Panc1 (cell line): ENCODE data around the gene TRPC4AP. TPM values are rescaled to one million over a fixed set of nuclear protein-coding genes. Genes with fewer than 3 reads are reported as not detected.

Experiments
- ATAC-seq: fragments of 200-7000 bp; cut with Tn5 transposase; 2 replicates; pipeline ENCODE4 v1.9.1; 2020; ENCODE audit warnings: mild to moderate bottlenecking, moderate library complexity
- BruUV-seq: library from RNA; stranded (reverse); fragments of 400-500 nt; replicated peaks from 2 replicates; lab custom pipeline; 2021; lab: Mats Ljungman, UMichigan
- CTCF ChIA-PET: fragments of 300-600 bp; sonication (Branson Sonifier 250); formaldehyde crosslinking; loops from one replicate; lab custom pipeline; 2022; ENCODE audit warnings: antibody characterized with exemption; lab: Charles Lee
- POLR2A ChIA-PET: fragments of 300-600 bp; sonication (Branson Sonifier 250); formaldehyde crosslinking; loops from one replicate; lab custom pipeline; 2022; ENCODE audit warnings: antibody characterized with exemption; lab: Charles Lee
- DNase-seq: peaks from one replicate; pipeline ENCODE4 v3.0.0-alpha.2; 2010; ENCODE audit warnings: low read depth, low spot score
- H3K27ac ChIP-seq: 2 replicates; pipeline ENCODE4 v1.5.1; 2011; ENCODE audit warnings: mild to moderate bottlenecking, low read length, inconsistent platforms
- H3K27me3 ChIP-seq: fragments of 200-500 bp; sonication (Bioruptor generic); 2 replicates; pipeline ENCODE4 v1.6.0; 2014; ENCODE audit warnings: low read length, inconsistent platforms; ENCODE audit not compliant: control insufficient read depth, insufficient read depth
- H3K36me3 ChIP-seq: fragments of 200-500 bp; sonication (Bioruptor generic); 2 replicates; pipeline ENCODE4 v1.5.1; 2014; ENCODE audit warnings: inconsistent platforms, mild to moderate bottlenecking, low read length, moderate library complexity; ENCODE audit not compliant: control insufficient read depth, insufficient read depth
- H3K4me1 ChIP-seq: 2 replicates; pipeline ENCODE4 v1.5.1; 2011; ENCODE audit warnings: inconsistent platforms, mild to moderate bottlenecking, low read length, moderate library complexity; ENCODE audit not compliant: control insufficient read depth, insufficient read depth
- H3K4me3 ChIP-seq, 2 experiments: 2 replicates each; pipeline ENCODE4 v1.5.1; 2011 to 2012; ENCODE audit warnings: low read depth in 2 of 2, low read length in 2 of 2, mild to moderate bottlenecking in 2 of 2, inconsistent platforms in 1 of 2, moderate library complexity in 1 of 2
- H3K9me3 ChIP-seq: fragments of 200-500 bp; sonication (Bioruptor generic); 2 replicates; pipeline ENCODE4 v1.5.1; 2014; ENCODE audit warnings: low read depth, mild to moderate bottlenecking, inconsistent platforms, low read length, moderate library complexity; ENCODE audit not compliant: control insufficient read depth, insufficient read depth
- CTCF ChIP-seq: fragments of 450-650 bp; IDR thresholded peaks from 2 replicates; pipeline ENCODE4 v1.5.1; 2017; ENCODE audit warnings: mild to moderate bottlenecking
- POLR2AphosphoS5 ChIP-seq: IDR thresholded peaks from 2 replicates; pipeline ENCODE4 v1.6.1; 2012; ENCODE audit warnings: mild to moderate bottlenecking, low read depth, low read length, moderate library complexity
- REST ChIP-seq, 2 experiments: IDR thresholded peaks; 2 replicates each; pipeline ENCODE4 v1.6.1; 2011 to 2012; ENCODE audit warnings: low read depth in 2 of 2, control low read depth in 1 of 2, low read length in 1 of 2, mild to moderate bottlenecking in 1 of 2, moderate library complexity in 1 of 2; ENCODE audit not compliant: insufficient read depth in 1 of 2
- SIN3A ChIP-seq: IDR thresholded peaks from 2 replicates; pipeline ENCODE4 v1.6.1; 2012; ENCODE audit warnings: low read depth, mild to moderate bottlenecking, low read length, moderate library complexity, borderline replicate concordance; ENCODE audit not compliant: insufficient read depth
- TCF7L2 ChIP-seq: IDR thresholded peaks from 2 replicates; pipeline ENCODE4 v1.6.1; 2011; ENCODE audit warnings: mild to moderate bottlenecking, low read depth, low read length, inconsistent platforms
- in situ Hi-C: cut with HindIII; loops from 2 replicates; pipeline ENCODE4 v1.10.0; 2016; ENCODE audit warnings: low sequenced_read_pairs, low pct_unique_long_range_greater_than_20kb
- intact Hi-C: fragments of 100-400 bp; cut with micrococcal nuclease; formaldehyde crosslinking; loops from one replicate; pipeline ENCODE4 v1.10.0; 2022; ENCODE audit not compliant: unreplicated experiment
- total RNA-seq: library from RNA; stranded (reverse); gene quantifications from one replicate; pipeline ENCODE4 v1.2.1, GENCODE V29; 2021; ENCODE audit not compliant: unreplicated experiment

Gene TRPC4AP
- total RNA-seq, 1 experiment from 2014 or later: 48.4 TPM

- ChIA-PET CTCF (no interaction called here), POLR2A (no interaction called here)
- DNase-seq: no peak
- Histone ChIP-seq H3K9me3 (no peaks in the 10 kb centered on the region), H3K4me3 (no peak overlapping the region), H3K36me3 (peaks cover 9% of the 10 kb centered on the region; the same call in 1 of the 2 replicates), H3K4me1 (no peaks in the 10 kb centered on the region), H3K27ac (no peak overlapping the region), H3K27me3 (no peaks in the 10 kb centered on the region)
- in situ Hi-C loops: no loop called here
- ATAC-seq: no peak
- BruUV-seq: no TSS peak
- intact Hi-C loops: no loop called here
- TF ChIP-seq REST (IDR thresholded peaks at IDR 0.05; ENCODE audit: insufficient read depth in 1 of 2, low read depth in 2 of 2, low read length in 1 of 2): no peak
- no peak for TF ChIP-seq CTCF
- no peak for TF ChIP-seq TCF7L2
- no peak for TF ChIP-seq SIN3A
- no peak for TF ChIP-seq POLR2AphosphoS5
These were observed 87.1 kb downstream of the TRPC4AP start for GRCh38 chr20:35005463-35005961.

- BruUV-seq: no TSS peak
- ChIA-PET POLR2A (no interaction called here), CTCF (no interaction called here)
- H3K27ac ChIP-seq: no peak overlapping the region
- no peak for TF ChIP-seq TCF7L2
- no peak for TF ChIP-seq POLR2AphosphoS5
- TF ChIP-seq CTCF: no peak
- TF ChIP-seq REST (IDR thresholded peaks at IDR 0.05; ENCODE audit: insufficient read depth in 1 of 2, low read depth in 2 of 2, low read length in 1 of 2): no peak
- TF ChIP-seq SIN3A: no peak
- no peaks in the 10 kb centered on the region for H3K9me3 ChIP-seq
- H3K4me1 ChIP-seq: no peaks in the 10 kb centered on the region
- H3K4me3 ChIP-seq: no peak overlapping the region
- DNase-seq: no peak
- intact Hi-C loops: no loop called here
- in situ Hi-C loops: no loop called here
- peaks cover 9% of the 10 kb centered on the region; the same call in 1 of the 2 replicates for H3K36me3 ChIP-seq
- H3K27me3 ChIP-seq: no peaks in the 10 kb centered on the region
- ATAC-seq: no peak
These were observed 87.7 kb downstream of the TRPC4AP start for GRCh38 chr20:35004749-35005462.
